HG03469 (cell line): ENCODE results near the gene IPO4.

ENCODE experiments used
- ATAC-seq: cut with Tn5 transposase; IDR thresholded peaks from one replicate; pipeline ENCODE4 v1.9.1; 2021; ENCODE audit warnings: mild to moderate bottlenecking, moderate library complexity, moderate number of reproducible peaks; ENCODE audit not compliant: unreplicated experiment

IPO4 gene

GRCh38 chr14:24132976-24133375 lies 55.6 kb downstream of the IPO4 start:
- no peak for ATAC-seq

GRCh38 chr14:24132061-24132685 lies 56.4 kb downstream of the IPO4 start:
- no peak for ATAC-seq

- no peak for ATAC-seq
These were observed 57.1 kb downstream of the IPO4 start for GRCh38 chr14:24131549-24131966.

DNA sequence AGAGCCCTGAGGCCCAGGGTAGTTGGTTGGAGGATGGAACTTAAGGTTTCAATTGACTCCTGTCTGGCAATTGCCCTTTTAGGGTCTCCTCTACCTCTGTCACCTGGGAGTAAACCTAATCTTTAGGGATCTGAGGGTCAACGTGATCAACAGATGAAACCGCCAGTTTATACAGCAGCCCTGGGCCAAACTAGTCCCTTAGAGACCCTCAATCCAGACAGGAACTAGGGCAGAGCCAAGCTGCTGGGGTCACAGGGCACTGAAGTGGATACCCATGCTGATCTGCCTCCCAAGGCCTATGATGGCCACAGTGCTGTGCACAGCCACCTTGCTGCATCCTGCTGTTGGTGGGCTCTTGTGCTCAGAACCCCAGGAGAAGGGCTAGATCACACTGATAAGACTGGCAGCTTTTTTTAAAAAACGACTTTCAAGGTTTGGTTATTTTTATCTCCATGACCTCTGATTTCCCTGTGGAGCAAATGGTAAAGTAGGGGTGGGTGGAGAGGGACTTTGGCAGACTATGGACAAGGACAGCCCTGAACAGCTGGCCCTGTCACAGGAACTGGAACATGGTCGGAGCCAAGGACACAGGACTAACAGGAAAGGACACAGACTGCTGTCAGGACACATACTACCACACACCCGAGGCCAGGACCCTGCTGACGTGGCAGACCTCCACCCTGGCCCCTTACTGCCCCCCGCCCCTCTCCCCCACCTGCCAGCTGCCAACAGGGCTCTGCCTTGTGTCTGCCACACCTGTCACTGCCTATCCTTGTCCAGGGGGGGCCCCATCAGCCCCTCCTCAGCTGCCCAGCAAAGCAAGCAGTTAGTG lies 57.7 kb downstream of the IPO4 start:
- ATAC-seq, result no peak

GRCh38 chr14:24130380-24130716 lies 58.3 kb downstream of the IPO4 start, which contains the start of gene FITM1:
TSS of gene FITM1 (plus strand) at chr14:24130659. CDS start at chr14:24131564, 905 bp downstream.
- no peak for ATAC-seq
